SK-N-SH (cell line): ENCODE results near the gene SSBP2. TPM values are rescaled to one million over a fixed set of nuclear protein-coding genes. Genes with fewer than 3 reads are reported as not detected.

ENCODE experiments used
- CTCF ChIA-PET: fragments of 300-600, 350-600 bp; formaldehyde crosslinking; extraction: SDS; loops from one replicate; lab custom pipeline; 2021; lab: Yijun Ruan, JAX
- POLR2A ChIA-PET: fragments of 350-600 bp; sonication (Branson Sonifier 250); formaldehyde crosslinking; extraction: SDS; loops from one replicate; lab custom pipeline; 2020; ENCODE audit warnings: antibody characterized with exemption, inconsistent platforms; lab: Yijun Ruan, JAX
- DNase-seq: peaks from one replicate; pipeline ENCODE4 v3.0.0; 2012
- H2AFZ ChIP-seq: fragments of 200-600 bp; sonication (generic); 2 replicates; pipeline ENCODE4 v1.8.1; 2016; ENCODE audit warnings: antibody characterized with exemption, mild to moderate bottlenecking, low read depth
- H3F3A ChIP-seq: fragments of 200-600 bp; sonication (generic); replicated peaks from 2 replicates; pipeline ENCODE3; 2016; ENCODE audit warnings: antibody characterized with exemption, mild to moderate bottlenecking; ENCODE audit not compliant: insufficient read depth
- H3K27ac ChIP-seq, 2 experiments: fragments of 200-500 bp in 1 of 2; fragments of 200-600 bp in 1 of 2; sonication (Bioruptor generic) in 1 of 2; sonication (generic), shearing (Covaris generic) in 1 of 2; 2 replicates each; pipeline versions ENCODE4 v1.5.1 to v1.6.1; 2014 to 2016; ENCODE audit warnings: low read depth in 2 of 2, inconsistent platforms in 1 of 2, low read length in 1 of 2, mild to moderate bottlenecking in 1 of 2, mixed read lengths in 1 of 2
- H3K27me3 ChIP-seq: fragments of 200-600 bp; sonication (generic), shearing (Covaris generic); 2 replicates; pipeline ENCODE4 v1.6.1; 2016; ENCODE audit warnings: mixed run types; ENCODE audit not compliant: insufficient read depth
- H3K36me3 ChIP-seq, 2 experiments: fragments of 200-500 bp in 1 of 2; fragments of 200-600 bp in 1 of 2; sonication (Bioruptor generic) in 1 of 2; sonication (generic) in 1 of 2; replicated peaks in 1 of 2; 2 replicates each; pipeline versions ENCODE3 to v1.5.1; 2014 to 2016; ENCODE audit warnings: low read length in 1 of 2, mild to moderate bottlenecking in 1 of 2; ENCODE audit not compliant: insufficient read depth in 2 of 2, control insufficient read depth in 1 of 2
- H3K4me1 ChIP-seq, 2 experiments: fragments of 200-500 bp in 1 of 2; fragments of 200-600 bp in 1 of 2; sonication (Bioruptor generic) in 1 of 2; sonication (generic), shearing (Covaris generic) in 1 of 2; 2 replicates each; pipeline versions ENCODE4 v1.5.1 to v1.6.1; 2014 to 2016; ENCODE audit warnings: low read depth in 1 of 2, low read length in 1 of 2, mixed run types in 1 of 2; ENCODE audit not compliant: insufficient read depth in 2 of 2, control insufficient read depth in 1 of 2
- H3K4me2 ChIP-seq: fragments of 200-600 bp; sonication (generic), shearing (Covaris generic); 2 replicates; pipeline ENCODE4 v1.6.1; 2017; ENCODE audit warnings: mixed run types
- H3K4me3 ChIP-seq, 2 experiments: fragments of 200-500 bp in 1 of 2; fragments of 200-600 bp in 1 of 2; sonication (Bioruptor generic) in 1 of 2; sonication (generic), shearing (Covaris generic) in 1 of 2; 2 replicates each; pipeline versions ENCODE4 v1.5.1 to v1.8.1; 2014 to 2016; ENCODE audit warnings: low read depth in 2 of 2, inconsistent platforms in 1 of 2, low read length in 1 of 2, mild to moderate bottlenecking in 1 of 2, mixed read lengths in 1 of 2, moderate library complexity in 1 of 2
- H3K79me2 ChIP-seq: fragments of 200-600 bp; sonication (generic); 2 replicates; pipeline ENCODE4 v1.8.1; 2017; ENCODE audit warnings: mild to moderate bottlenecking; ENCODE audit not compliant: insufficient read depth
- H3K9ac ChIP-seq: fragments of 200-600 bp; sonication (generic); 2 replicates; pipeline ENCODE4 v1.6.1; 2017; ENCODE audit warnings: mixed run types
- H3K9me2 ChIP-seq: fragments of 200-600 bp; sonication (generic); 2 replicates; pipeline ENCODE4 v1.6.1; 2017; ENCODE audit warnings: mixed run types
- H3K9me3 ChIP-seq: fragments of 200-600 bp; sonication (generic); 2 replicates; pipeline ENCODE4 v1.6.1; 2017; ENCODE audit warnings: mixed run types, mild to moderate bottlenecking, moderate library complexity
- H4K20me1 ChIP-seq: fragments of 200-600 bp; sonication (generic); 2 replicates; pipeline ENCODE4 v1.6.1; 2017; ENCODE audit warnings: mild to moderate bottlenecking, mixed run types; ENCODE audit not compliant: insufficient read depth
- CHD2 ChIP-seq: fragments of 150-350 bp; IDR thresholded peaks from 2 replicates; pipeline ENCODE4 v1.6.1; 2018; ENCODE audit warnings: low read length; ENCODE audit not compliant: partially characterized antibody
- ELF1 ChIP-seq: IDR thresholded peaks from 2 replicates; pipeline ENCODE4 v1.4.0; 2012
- EP300 ChIP-seq, 2 experiments: IDR thresholded peaks; 2 replicates each; pipeline versions ENCODE4 v1.4.0 to v1.6.1; 2012; ENCODE audit warnings: borderline replicate concordance in 1 of 2, low read depth in 1 of 2, low read length in 1 of 2
- EZH2phosphoT487 ChIP-seq: fragments of 200-600 bp; sonication (generic); IDR thresholded peaks from 2 replicates; pipeline ENCODE4 v1.6.1; 2017; ENCODE audit warnings: low read depth, mixed run types, mild to moderate bottlenecking, antibody characterized with exemption, moderate library complexity, borderline replicate concordance
- FOXJ3 ChIP-seq: sonication (generic); formaldehyde crosslinking; IDR thresholded peaks from 2 replicates; pipeline ENCODE4 v1.5.1; 2020; ENCODE audit warnings: mild to moderate bottlenecking, missing genetic modification reagents
- FOXM1 ChIP-seq: IDR thresholded peaks from 2 replicates; pipeline ENCODE4 v1.4.0; 2012; ENCODE audit warnings: low read depth, mild to moderate bottlenecking
- GATA2 ChIP-seq: sonication (generic); formaldehyde crosslinking; IDR thresholded peaks from 2 replicates; pipeline ENCODE4 v1.5.0; 2020; ENCODE audit warnings: mild to moderate bottlenecking, missing genetic modification reagents
- JUND ChIP-seq: IDR thresholded peaks from 2 replicates; pipeline ENCODE4 v1.4.0; 2012
- MXI1 ChIP-seq: IDR thresholded peaks from 2 replicates; pipeline ENCODE4 v1.6.1; 2012; ENCODE audit warnings: mild to moderate bottlenecking, low read depth, low read length, improper control_type of control experiment
- POLR2AphosphoS5 ChIP-seq: IDR thresholded peaks from 2 replicates; pipeline ENCODE4 v1.6.1; 2012; ENCODE audit warnings: low read depth, low read length
- RXRA ChIP-seq: IDR thresholded peaks from 2 replicates; pipeline ENCODE4 v1.4.0; 2012; ENCODE audit warnings: low read depth, mild to moderate bottlenecking, borderline replicate concordance
- SIN3A ChIP-seq: IDR thresholded peaks from 2 replicates; pipeline ENCODE4 v1.6.1; 2012; ENCODE audit warnings: low read depth, mild to moderate bottlenecking, low read length, moderate library complexity, borderline replicate concordance
- SMC3 ChIP-seq: IDR thresholded peaks from 2 replicates; pipeline ENCODE4 v1.6.1; 2012; ENCODE audit warnings: low read depth, low read length, improper control_type of control experiment
- TAF1 ChIP-seq: IDR thresholded peaks from 2 replicates; pipeline ENCODE4 v1.6.1; 2012; ENCODE audit warnings: low read depth, mild to moderate bottlenecking, low read length, moderate library complexity, borderline replicate concordance
- TCF12 ChIP-seq: IDR thresholded peaks from 2 replicates; pipeline ENCODE4 v1.4.0; 2012
- WGBS: methylation state at CpG from one replicate; pipeline ENCODE4 v1.1.6; 2017; ENCODE audit warnings: low lambda C conversion rate; 5-methylcytosine and 5-hydroxymethylcytosine counted together
- polyA plus RNA-seq, 3 experiments: library from polyadenylated mRNA; depleted of rRNA; stranded (reverse); fragments of >200 nt; gene quantifications; 2 replicates each; pipeline ENCODE4 v1.2.3, GENCODE V29; 2012
- TF ChIP-seq, protein P1 (sequence below): fragments of 200-600 bp; sonication (generic); IDR thresholded peaks from 2 replicates; pipeline ENCODE4 v1.6.1; 2017; ENCODE audit warnings: antibody characterized with exemption, mild to moderate bottlenecking, moderate library complexity
- TF ChIP-seq, protein P2 (sequence below): IDR thresholded peaks from 2 replicates; pipeline ENCODE4; 2012
- TF ChIP-seq, protein P3 (sequence below): IDR thresholded peaks from 2 replicates; pipeline ENCODE4 v1.4.0; 2012; ENCODE audit warnings: low read depth, borderline replicate concordance
- TF ChIP-seq, protein P4 (sequence below): IDR thresholded peaks from 2 replicates; pipeline ENCODE4 v1.4.0; 2012; ENCODE audit warnings: low read depth
- TF ChIP-seq, protein P5 (sequence below): IDR thresholded peaks from 2 replicates; pipeline ENCODE4 v1.4.0; 2012; ENCODE audit warnings: low read depth, borderline replicate concordance
- TF ChIP-seq, protein P6 (sequence below): fragments of 150-350 bp; IDR thresholded peaks from 2 replicates; pipeline ENCODE4 v1.6.1; 2016; ENCODE audit warnings: mild to moderate bottlenecking, low read depth, low read length

The SSBP2 gene
- polyA plus RNA-seq, 1 of the 3 experiments (the other 2 are of a cell fraction), result 35.3 TPM

DNA sequence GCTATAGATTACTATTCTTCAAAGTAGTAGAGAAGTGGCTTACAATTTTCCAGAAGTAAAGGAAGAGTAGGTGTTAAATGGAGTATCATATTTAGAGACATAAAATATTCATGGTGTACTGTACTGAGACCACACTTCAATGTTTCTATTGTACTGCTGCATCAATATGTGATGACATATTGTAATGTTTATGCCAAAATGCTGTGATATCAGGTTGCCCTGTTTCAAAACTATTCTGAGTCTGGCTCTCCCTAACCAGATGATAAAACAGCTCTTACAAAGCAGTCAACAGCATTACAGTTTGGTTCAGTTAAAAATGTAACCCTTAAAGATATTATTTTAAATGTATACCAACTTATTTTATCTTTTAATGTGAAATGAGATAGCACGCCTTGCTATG is 326.2 kb downstream of the SSBP2 start:
- TF ChIP-seq JUND (no peak), SIN3A (no peak), FOXM1 (no peak)
- TF ChIP-seq, protein P1, sequence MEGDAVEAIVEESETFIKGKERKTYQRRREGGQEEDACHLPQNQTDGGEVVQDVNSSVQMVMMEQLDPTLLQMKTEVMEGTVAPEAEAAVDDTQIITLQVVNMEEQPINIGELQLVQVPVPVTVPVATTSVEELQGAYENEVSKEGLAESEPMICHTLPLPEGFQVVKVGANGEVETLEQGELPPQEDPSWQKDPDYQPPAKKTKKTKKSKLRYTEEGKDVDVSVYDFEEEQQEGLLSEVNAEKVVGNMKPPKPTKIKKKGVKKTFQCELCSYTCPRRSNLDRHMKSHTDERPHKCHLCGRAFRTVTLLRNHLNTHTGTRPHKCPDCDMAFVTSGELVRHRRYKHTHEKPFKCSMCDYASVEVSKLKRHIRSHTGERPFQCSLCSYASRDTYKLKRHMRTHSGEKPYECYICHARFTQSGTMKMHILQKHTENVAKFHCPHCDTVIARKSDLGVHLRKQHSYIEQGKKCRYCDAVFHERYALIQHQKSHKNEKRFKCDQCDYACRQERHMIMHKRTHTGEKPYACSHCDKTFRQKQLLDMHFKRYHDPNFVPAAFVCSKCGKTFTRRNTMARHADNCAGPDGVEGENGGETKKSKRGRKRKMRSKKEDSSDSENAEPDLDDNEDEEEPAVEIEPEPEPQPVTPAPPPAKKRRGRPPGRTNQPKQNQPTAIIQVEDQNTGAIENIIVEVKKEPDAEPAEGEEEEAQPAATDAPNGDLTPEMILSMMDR, result no peak
- Histone ChIP-seq H3K4me1 (peaks cover 2 to 31% of the 10 kb centered on the region in 2 experiments), H2AFZ (no peak overlapping the region), H3F3A (peaks cover 18% of the 10 kb centered on the region), H3K4me3 (no peak overlapping the region), H3K4me2 (no peak overlapping the region), H3K36me3 (no peaks in the 10 kb centered on the region), H3K9ac (no peak overlapping the region), H4K20me1 (no peaks in the 10 kb centered on the region), H3K27ac (no peak overlapping the region), H3K9me2 (no peaks in the 10 kb centered on the region), H3K9me3 (no peaks in the 10 kb centered on the region), H3K27me3 (no peaks in the 10 kb centered on the region), H3K79me2 (no peaks in the 10 kb centered on the region)
- POLR2A ChIA-PET, result no interaction called here
- CTCF ChIA-PET, result interaction anchor here (0.6 to 3.0 kb wide), 29 partner anchors 8 to 834 kb away, joined by 3 to 18 read pairs (median 4); partner anchors contain the start of gene SSBP2
- 100% methylated on average over 1 of the region's 1 CpG for WGBS
- DNase-seq, result no peak

DNA sequence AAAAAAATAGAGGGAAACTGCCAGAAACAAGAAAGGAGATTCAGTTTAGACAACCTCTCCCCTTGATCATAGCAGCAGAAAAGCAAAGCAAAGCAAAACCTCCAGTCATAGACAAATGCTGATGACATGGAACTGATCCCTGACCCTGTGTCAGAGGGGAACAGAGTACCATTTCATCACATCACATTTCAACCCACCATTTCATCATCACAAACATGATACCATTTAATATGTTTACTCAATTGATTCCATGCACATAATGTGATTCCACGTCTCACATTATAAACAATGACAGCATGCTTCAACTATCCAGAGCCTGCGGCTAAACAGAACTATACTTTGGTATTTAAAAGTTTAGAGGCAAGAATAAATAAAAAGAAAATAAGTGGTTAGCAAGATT is 328.2 kb downstream of the SSBP2 start:
- Histone ChIP-seq H3K4me2 (no peak overlapping the region), H3K4me1 (peaks cover 2 to 29% of the 10 kb centered on the region in 2 experiments), H3F3A (peaks cover 3% of the 10 kb centered on the region), H3K27ac (no peak overlapping the region), H4K20me1 (no peaks in the 10 kb centered on the region), H2AFZ (no peak overlapping the region), H3K9me3 (no peaks in the 10 kb centered on the region), H3K4me3 (no peak overlapping the region), H3K79me2 (no peaks in the 10 kb centered on the region), H3K9ac (no peak overlapping the region), H3K9me2 (no peaks in the 10 kb centered on the region), H3K36me3 (no peaks in the 10 kb centered on the region), H3K27me3 (no peaks in the 10 kb centered on the region)
- CTCF ChIA-PET, result interaction anchor here (1.6 kb wide), 1 partner anchor 743 kb away, joined by 4 read pairs; no protein-coding TSS in a partner anchor
- DNase-seq, result no peak
- WGBS, result 83% methylated on average over 2 of the region's 2 CpGs
- POLR2A ChIA-PET, result no interaction called here
- no peak for TF ChIP-seq TCF12
- TF ChIP-seq FOXJ3, result no peak
- TF ChIP-seq, protein P2, sequence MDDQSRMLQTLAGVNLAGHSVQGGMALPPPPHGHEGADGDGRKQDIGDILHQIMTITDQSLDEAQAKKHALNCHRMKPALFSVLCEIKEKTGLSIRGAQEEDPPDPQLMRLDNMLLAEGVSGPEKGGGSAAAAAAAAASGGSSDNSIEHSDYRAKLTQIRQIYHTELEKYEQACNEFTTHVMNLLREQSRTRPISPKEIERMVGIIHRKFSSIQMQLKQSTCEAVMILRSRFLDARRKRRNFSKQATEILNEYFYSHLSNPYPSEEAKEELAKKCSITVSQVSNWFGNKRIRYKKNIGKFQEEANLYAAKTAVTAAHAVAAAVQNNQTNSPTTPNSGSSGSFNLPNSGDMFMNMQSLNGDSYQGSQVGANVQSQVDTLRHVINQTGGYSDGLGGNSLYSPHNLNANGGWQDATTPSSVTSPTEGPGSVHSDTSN, result no peak
- TF ChIP-seq MXI1, result no peak
- no peak for TF ChIP-seq EP300 (IDR thresholded peaks at IDR 0.05; ENCODE audit: borderline replicate concordance in 1 of 2, low read depth in 1 of 2, low read length in 1 of 2)
- TF ChIP-seq, protein P3, sequence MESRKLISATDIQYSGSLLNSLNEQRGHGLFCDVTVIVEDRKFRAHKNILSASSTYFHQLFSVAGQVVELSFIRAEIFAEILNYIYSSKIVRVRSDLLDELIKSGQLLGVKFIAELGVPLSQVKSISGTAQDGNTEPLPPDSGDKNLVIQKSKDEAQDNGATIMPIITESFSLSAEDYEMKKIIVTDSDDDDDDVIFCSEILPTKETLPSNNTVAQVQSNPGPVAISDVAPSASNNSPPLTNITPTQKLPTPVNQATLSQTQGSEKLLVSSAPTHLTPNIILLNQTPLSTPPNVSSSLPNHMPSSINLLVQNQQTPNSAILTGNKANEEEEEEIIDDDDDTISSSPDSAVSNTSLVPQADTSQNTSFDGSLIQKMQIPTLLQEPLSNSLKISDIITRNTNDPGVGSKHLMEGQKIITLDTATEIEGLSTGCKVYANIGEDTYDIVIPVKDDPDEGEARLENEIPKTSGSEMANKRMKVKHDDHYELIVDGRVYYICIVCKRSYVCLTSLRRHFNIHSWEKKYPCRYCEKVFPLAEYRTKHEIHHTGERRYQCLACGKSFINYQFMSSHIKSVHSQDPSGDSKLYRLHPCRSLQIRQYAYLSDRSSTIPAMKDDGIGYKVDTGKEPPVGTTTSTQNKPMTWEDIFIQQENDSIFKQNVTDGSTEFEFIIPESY, result no peak
- TF ChIP-seq SMC3, result no peak
- TF ChIP-seq, protein P4, sequence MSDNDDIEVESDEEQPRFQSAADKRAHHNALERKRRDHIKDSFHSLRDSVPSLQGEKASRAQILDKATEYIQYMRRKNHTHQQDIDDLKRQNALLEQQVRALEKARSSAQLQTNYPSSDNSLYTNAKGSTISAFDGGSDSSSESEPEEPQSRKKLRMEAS, result no peak
- no peak for TF ChIP-seq EZH2phosphoT487
- TF ChIP-seq RXRA, result no peak
- TF ChIP-seq ELF1, result no peak
- TF ChIP-seq, protein P5, sequence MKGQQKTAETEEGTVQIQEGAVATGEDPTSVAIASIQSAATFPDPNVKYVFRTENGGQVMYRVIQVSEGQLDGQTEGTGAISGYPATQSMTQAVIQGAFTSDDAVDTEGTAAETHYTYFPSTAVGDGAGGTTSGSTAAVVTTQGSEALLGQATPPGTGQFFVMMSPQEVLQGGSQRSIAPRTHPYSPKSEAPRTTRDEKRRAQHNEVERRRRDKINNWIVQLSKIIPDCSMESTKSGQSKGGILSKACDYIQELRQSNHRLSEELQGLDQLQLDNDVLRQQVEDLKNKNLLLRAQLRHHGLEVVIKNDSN, result no peak
- TF ChIP-seq CHD2, result no peak
- no peak for TF ChIP-seq TAF1
- TF ChIP-seq, protein P6, sequence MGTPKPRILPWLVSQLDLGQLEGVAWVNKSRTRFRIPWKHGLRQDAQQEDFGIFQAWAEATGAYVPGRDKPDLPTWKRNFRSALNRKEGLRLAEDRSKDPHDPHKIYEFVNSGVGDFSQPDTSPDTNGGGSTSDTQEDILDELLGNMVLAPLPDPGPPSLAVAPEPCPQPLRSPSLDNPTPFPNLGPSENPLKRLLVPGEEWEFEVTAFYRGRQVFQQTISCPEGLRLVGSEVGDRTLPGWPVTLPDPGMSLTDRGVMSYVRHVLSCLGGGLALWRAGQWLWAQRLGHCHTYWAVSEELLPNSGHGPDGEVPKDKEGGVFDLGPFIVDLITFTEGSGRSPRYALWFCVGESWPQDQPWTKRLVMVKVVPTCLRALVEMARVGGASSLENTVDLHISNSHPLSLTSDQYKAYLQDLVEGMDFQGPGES, result no peak
- TF ChIP-seq POLR2AphosphoS5, result no peak
- no peak for TF ChIP-seq GATA2 (CRISPR knock-in tag)
